Neural cell (in vitro differentiated cells): ENCODE results near the gene MAML3. TPM values are rescaled to one million over a fixed set of nuclear protein-coding genes. Genes with fewer than 3 reads are reported as not detected.

Experiments
- H2AFZ ChIP-seq: fragments of 200-600, 300-800 bp; sonication (generic), shearing (Covaris generic); 2 replicates; pipeline ENCODE4 v1.6.0; 2014; ENCODE audit warnings: low read depth, mild to moderate bottlenecking, antibody characterized with exemption, low read length, moderate library complexity
- H3F3A ChIP-seq: fragments of 200-600 bp; shearing (Covaris generic); 2 replicates; pipeline ENCODE4 v1.6.1; 2016; ENCODE audit warnings: mild to moderate bottlenecking, moderate library complexity, mixed read lengths, antibody characterized with exemption, low read length; ENCODE audit not compliant: insufficient read depth, poor library complexity, severe bottlenecking
- H3K27ac ChIP-seq: fragments of 200-600, 300-800 bp; sonication (generic), shearing (Covaris generic); 2 replicates; pipeline ENCODE4 v1.5.1; 2014; ENCODE audit warnings: mild to moderate bottlenecking, low read length, moderate library complexity
- H3K27me3 ChIP-seq: fragments of 300-800, 200-600 bp; sonication (generic), shearing (Covaris generic); 2 replicates; pipeline ENCODE4 v1.6.0; 2014; ENCODE audit warnings: mild to moderate bottlenecking, low read depth, low read length, moderate library complexity; ENCODE audit not compliant: insufficient read depth
- H3K36me3 ChIP-seq: fragments of 300-800, 200-600 bp; sonication (generic), shearing (Covaris generic); 2 replicates; pipeline ENCODE4 v1.5.1; 2014; ENCODE audit warnings: mild to moderate bottlenecking, antibody characterized with exemption, low read length, moderate library complexity; ENCODE audit not compliant: insufficient read depth
- H3K4me2 ChIP-seq: fragments of 300-800, 200-600 bp; sonication (generic), shearing (Covaris generic); 2 replicates; pipeline ENCODE4 v1.6.0; 2014; ENCODE audit warnings: mild to moderate bottlenecking, low read length
- H3K4me3 ChIP-seq: fragments of 300-800, 200-600 bp; sonication (generic), shearing (Covaris generic); 2 replicates; pipeline ENCODE4 v1.5.1; 2014; ENCODE audit warnings: mild to moderate bottlenecking, low read length, moderate library complexity
- H3K79me2 ChIP-seq: fragments of 200-600 bp; shearing (Covaris generic); replicated peaks from 2 replicates; pipeline ENCODE4 v1.6.0; 2014; ENCODE audit warnings: mild to moderate bottlenecking, low read length, moderate library complexity; ENCODE audit not compliant: insufficient read depth
- H3K9ac ChIP-seq: fragments of 300-800, 200-600 bp; sonication (generic), shearing (Covaris generic); 2 replicates; pipeline ENCODE4 v1.6.1; 2016; ENCODE audit warnings: mild to moderate bottlenecking, low read length, mixed read lengths
- H3K9me2 ChIP-seq: fragments of 200-600 bp; shearing (Covaris generic); 2 replicates; pipeline ENCODE4 v1.6.1; 2016; ENCODE audit warnings: mild to moderate bottlenecking, low read length, mixed read lengths; ENCODE audit not compliant: insufficient read depth
- H3K9me3 ChIP-seq: fragments of 200-600, 300-800 bp; sonication (generic), shearing (Covaris generic); 2 replicates; pipeline ENCODE4 v1.6.1; 2016; ENCODE audit warnings: mild to moderate bottlenecking, mixed run types, low read length, moderate library complexity, mixed read lengths
- H4K20me1 ChIP-seq: fragments of 200-600 bp; shearing (Covaris generic); 2 replicates; pipeline ENCODE4 v1.6.1; 2016; ENCODE audit warnings: mild to moderate bottlenecking, mixed run types; ENCODE audit not compliant: insufficient read depth
- CTCF ChIP-seq: fragments of 450-650 bp; IDR thresholded peaks from 2 replicates; pipeline ENCODE4 v1.5.1; 2014; ENCODE audit warnings: antibody characterized with exemption, mild to moderate bottlenecking, moderate library complexity; ENCODE audit not compliant: poor library complexity, severe bottlenecking
- EP300 ChIP-seq: fragments of 450-650 bp; conservative IDR thresholded peaks from 2 replicates; pipeline ENCODE4 v1.6.1; 2014; ENCODE audit warnings: antibody characterized with exemption, mild to moderate bottlenecking, moderate library complexity; ENCODE audit not compliant: poor library complexity, severe bottlenecking
- EZH2 ChIP-seq: fragments of 200-600, 300-800 bp; shearing (Covaris generic), sonication (generic); IDR thresholded peaks from 2 replicates; pipeline ENCODE4 v1.6.1; 2014; ENCODE audit warnings: antibody characterized with exemption, low read length, borderline replicate concordance, mild to moderate bottlenecking; ENCODE audit not compliant: insufficient read depth, poor library complexity, severe bottlenecking
- MXI1 ChIP-seq: fragments of 450-650 bp; conservative IDR thresholded peaks from 2 replicates; pipeline ENCODE4 v1.6.1; 2014; ENCODE audit warnings: antibody characterized with exemption, mild to moderate bottlenecking; ENCODE audit not compliant: poor library complexity, severe bottlenecking
- POLR2AphosphoS5 ChIP-seq: IDR thresholded peaks from 2 replicates; pipeline ENCODE4 v1.6.1; 2012
- RAD21 ChIP-seq: fragments of 450-650 bp; conservative IDR thresholded peaks from 2 replicates; pipeline ENCODE4 v1.6.1; 2014; ENCODE audit warnings: antibody characterized with exemption, mild to moderate bottlenecking, moderate library complexity
- REST ChIP-seq: IDR thresholded peaks from 2 replicates; pipeline ENCODE4 v1.6.1; 2012; ENCODE audit warnings: borderline replicate concordance
- SMC3 ChIP-seq: fragments of 450-650 bp; conservative IDR thresholded peaks from 2 replicates; pipeline ENCODE4 v1.6.1; 2014; ENCODE audit warnings: antibody characterized with exemption, mild to moderate bottlenecking, moderate library complexity; ENCODE audit not compliant: poor library complexity
- TAF1 ChIP-seq: IDR thresholded peaks from 2 replicates; pipeline ENCODE4 v1.6.1; 2012; ENCODE audit warnings: low read depth
- polyA plus RNA-seq: library from polyadenylated mRNA; depleted of rRNA; stranded (reverse); fragments of >200 nt; gene quantifications from 2 replicates; pipeline ENCODE4 v1.2.3, GENCODE V29; 2014

Gene MAML3
- polyA plus RNA-seq, 1 donor from 2014 or later, result 10.2 TPM

- H3K9me3 ChIP-seq, result no peaks in the 10 kb centered on the region
- H3K9me2 ChIP-seq, result no peaks in the 10 kb centered on the region
- no peaks in the 10 kb centered on the region for H3K27me3 ChIP-seq
- H3K36me3 ChIP-seq, result no peaks in the 10 kb centered on the region
- no peak overlapping the region for H2AFZ ChIP-seq
- no peak overlapping the region for H3K9ac ChIP-seq
- H3K79me2 ChIP-seq, result no peaks in the 10 kb centered on the region
- no peak overlapping the region for H3K27ac ChIP-seq
- no peak overlapping the region for H3K4me2 ChIP-seq
- TF ChIP-seq EP300, result no peak
- no peak for TF ChIP-seq SMC3
- TF ChIP-seq POLR2AphosphoS5, result no peak
- no peak for TF ChIP-seq REST
- no peak for TF ChIP-seq EZH2
- no peak for TF ChIP-seq RAD21
- TF ChIP-seq CTCF, result no peak
- TF ChIP-seq MXI1, result no peak
- TF ChIP-seq TAF1, result no peak
- no peak overlapping the region for H3K4me3 ChIP-seq
- H3F3A ChIP-seq, result peaks cover 5% of the 10 kb centered on the region
- H4K20me1 ChIP-seq, result no peaks in the 10 kb centered on the region
Measured at GRCh38 chr4:139893801-139894200, 260.2 kb downstream of the MAML3 start.

- TF ChIP-seq EZH2, result no peak
- no peak for TF ChIP-seq RAD21
- TF ChIP-seq POLR2AphosphoS5, result no peak
- no peak for TF ChIP-seq REST
- TF ChIP-seq CTCF, result no peak
- TF ChIP-seq SMC3, result no peak
- Histone ChIP-seq H3K27me3 (no peaks in the 10 kb centered on the region), H4K20me1 (no peaks in the 10 kb centered on the region), H3K79me2 (no peaks in the 10 kb centered on the region), H3F3A (peaks cover 5% of the 10 kb centered on the region), H2AFZ (no peak overlapping the region), H3K9me3 (no peaks in the 10 kb centered on the region), H3K4me3 (no peak overlapping the region), H3K9ac (no peak overlapping the region), H3K4me2 (no peak overlapping the region), H3K36me3 (no peaks in the 10 kb centered on the region), H3K9me2 (no peaks in the 10 kb centered on the region), H3K27ac (no peak overlapping the region)
Measured at GRCh38 chr4:139892973-139893736, 260.8 kb downstream of the MAML3 start.
